Progenitor cell of endocrine pancreas (in vitro differentiated cells): ENCODE results near the gene TP53AIP1. TPM values are rescaled to one million over a fixed set of nuclear protein-coding genes. Genes with fewer than 3 reads are reported as not detected.
A peak's percentile ranks its signal among the peaks of the same experiment; 100 is the strongest.

Experiments used
- DNase-seq: peaks from one replicate; pipeline ENCODE4 v3.0.0; 2021; ENCODE audit warnings: low spot score; ENCODE audit not compliant: unreplicated experiment
- H3K27ac Mint-ChIP-seq: 2 replicates; pipeline ENCODE4 v1.8.0; 2021; ENCODE audit warnings: mild to moderate bottlenecking, moderate library complexity, mixed read lengths
- H3K27me3 Mint-ChIP-seq: 2 replicates; pipeline ENCODE4 v1.8.0; 2021; ENCODE audit warnings: mixed read lengths
- H3K36me3 Mint-ChIP-seq: 2 replicates; pipeline ENCODE4 v1.8.0; 2022; ENCODE audit warnings: mixed read lengths; ENCODE audit not compliant: insufficient read depth
- H3K4me1 Mint-ChIP-seq: 2 replicates; pipeline ENCODE4 v1.8.0; 2021; ENCODE audit warnings: low read depth, mixed read lengths
- H3K4me3 Mint-ChIP-seq: 2 replicates; pipeline ENCODE4 v1.8.0; 2021; ENCODE audit warnings: low read depth, mild to moderate bottlenecking, moderate library complexity, mixed read lengths
- H3K9me3 Mint-ChIP-seq: 2 replicates; pipeline ENCODE4 v1.8.0; 2021; ENCODE audit warnings: low read depth, mixed read lengths
- CTCF ChIP-seq: fragments of 200-600 bp; sonication (generic); IDR thresholded peaks from one replicate; pipeline ENCODE4 v1.5.0; 2021; ENCODE audit warnings: antibody characterized with exemption, mild to moderate bottlenecking; ENCODE audit not compliant: unreplicated experiment
- total RNA-seq: library from RNA; stranded (reverse); gene quantifications from 2 replicates; pipeline ENCODE4 v1.2.1, GENCODE V29; 2021

Gene TP53AIP1
- total RNA-seq, 1 donor from 2014 or later, result 0.12 TPM

- H3K27me3 Mint-ChIP-seq, result peaks cover 69% of the 10 kb centered on the region
Observed at GRCh38 chr11:128898580-128899344, 43.9 kb downstream of the TP53AIP1 start.

GRCh38 chr11:128897826-128898225, 44.8 kb downstream of the TP53AIP1 start:
- TF ChIP-seq CTCF, result no peak
- Mint-ChIP-seq H3K27ac (no peak overlapping the region), H3K4me1 (peaks cover 25% of the 10 kb centered on the region), H3K27me3 (peaks cover 62% of the 10 kb centered on the region), H3K9me3 (no peaks in the 10 kb centered on the region), H3K36me3 (no peaks in the 10 kb centered on the region), H3K4me3 (no peak overlapping the region)
- DNase-seq, result no peak

More at GRCh38 chr11:128898580-128899344, 43.9 kb downstream of the TP53AIP1 start:
- DNase-seq, result no peak
- H3K9me3 Mint-ChIP-seq, result no peaks in the 10 kb centered on the region
- no peak overlapping the region for H3K4me3 Mint-ChIP-seq
- no peak for TF ChIP-seq CTCF
- no peak overlapping the region for H3K27ac Mint-ChIP-seq
- peaks cover 22% of the 10 kb centered on the region for H3K4me1 Mint-ChIP-seq
- no peaks in the 10 kb centered on the region for H3K36me3 Mint-ChIP-seq

GRCh38 chr11:128896356-128896755, 46.3 kb downstream of the TP53AIP1 start:
- H3K9me3 Mint-ChIP-seq, result no peaks in the 10 kb centered on the region
- TF ChIP-seq CTCF, result no peak
- H3K36me3 Mint-ChIP-seq, result no peaks in the 10 kb centered on the region
- H3K27ac Mint-ChIP-seq, result no peak overlapping the region
- H3K4me1 Mint-ChIP-seq, result peaks cover 29% of the 10 kb centered on the region
- peaks cover 60% of the 10 kb centered on the region for H3K27me3 Mint-ChIP-seq
- no peak overlapping the region for H3K4me3 Mint-ChIP-seq
- no peak for DNase-seq

GRCh38 chr11:128895526-128895925, 47.1 kb downstream of the TP53AIP1 start:
- no peaks in the 10 kb centered on the region for H3K9me3 Mint-ChIP-seq
- H3K4me3 Mint-ChIP-seq, result no peak overlapping the region
- H3K27ac Mint-ChIP-seq, result no peak overlapping the region
- no peak for DNase-seq
- H3K36me3 Mint-ChIP-seq, result no peaks in the 10 kb centered on the region
- peaks cover 57% of the 10 kb centered on the region for H3K27me3 Mint-ChIP-seq
- peaks cover 32% of the 10 kb centered on the region for H3K4me1 Mint-ChIP-seq
- no peak for TF ChIP-seq CTCF

- Mint-ChIP-seq H3K27ac (peak overlapping the region; percentile 47), H3K4me3 (no peak overlapping the region), H3K9me3 (no peaks in the 10 kb centered on the region), H3K4me1 (peaks cover 32% of the 10 kb centered on the region), H3K36me3 (no peaks in the 10 kb centered on the region), H3K27me3 (peaks cover 57% of the 10 kb centered on the region)
- no peak for TF ChIP-seq CTCF
- no peak for DNase-seq
Observed at GRCh38 chr11:128894685-128895084, 48.0 kb downstream of the TP53AIP1 start.
